ENCODE data around the gene MLKL. TPM values are rescaled to one million over a fixed set of nuclear protein-coding genes. Genes with fewer than 3 reads are reported as not detected.

MLKL gene
- total RNA-seq, 1 donor from 2014 or later, result 6.3 TPM

DNA sequence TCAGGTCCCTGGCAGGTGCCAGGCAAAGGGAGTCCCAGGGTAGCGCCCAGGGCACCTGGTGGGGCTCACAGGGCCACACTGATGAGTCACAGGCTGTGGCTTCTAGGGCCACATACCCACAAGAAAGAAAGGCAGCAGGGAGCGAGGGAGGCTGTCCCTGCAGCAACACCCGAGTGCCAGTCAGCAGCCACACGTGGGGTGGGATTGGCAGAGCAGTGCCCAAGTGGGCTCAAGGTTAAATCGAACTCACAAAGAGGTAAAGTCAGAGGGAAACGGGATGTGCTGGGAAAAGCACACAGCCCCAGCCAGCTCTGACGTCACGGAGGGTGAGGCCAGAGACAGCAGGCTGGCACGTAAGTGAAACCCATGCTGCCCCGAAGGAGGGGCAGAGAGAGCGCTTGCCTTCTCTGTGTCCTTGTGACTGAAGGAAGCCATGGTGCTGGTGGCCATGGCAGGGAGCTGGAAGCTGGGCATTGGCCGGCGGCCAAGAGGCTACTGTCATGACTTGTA is 40.2 kb upstream of the MLKL start:
- Histone ChIP-seq H3K4me3 (ENCODE audit: low read depth, low read length) (no peak overlapping the region), H3K36me3 (ENCODE audit: control insufficient read depth, insufficient read depth, low read length) (no peaks in the 10 kb centered on the region), H3K27me3 (ENCODE audit: control insufficient read depth, insufficient read depth, low read length) (no peaks in the 10 kb centered on the region)
- FAIRE-seq (peak; percentile 62), DNase-seq (ENCODE audit: low read depth) (peak; percentile 73)
- no peak for TF ChIP-seq CTCF (IDR thresholded peaks at IDR 0.05; ENCODE audit: insufficient read depth, low read length, severe bottlenecking)

DNA sequence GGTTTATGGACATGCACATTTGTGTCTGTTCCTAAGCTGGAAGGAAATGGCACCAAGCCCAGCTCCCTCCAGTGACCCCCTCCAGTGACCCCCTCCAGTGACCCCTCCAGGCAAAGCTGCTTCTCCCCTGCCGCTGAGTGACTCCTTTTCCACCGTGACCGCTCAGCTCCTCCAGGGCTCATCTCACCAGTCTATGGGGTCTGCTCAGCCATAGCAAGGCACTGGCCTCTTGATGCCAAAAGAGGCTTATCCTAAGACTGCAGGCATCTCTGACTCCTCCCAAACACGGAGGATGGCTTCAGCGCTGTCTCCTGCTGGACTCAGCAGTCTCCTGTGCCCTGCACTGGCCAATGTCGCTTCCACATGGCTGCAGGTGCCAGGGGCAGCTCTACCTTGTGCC is 38.6 kb upstream of the MLKL start:
- H3K36me3 ChIP-seq (ENCODE audit: control insufficient read depth, insufficient read depth, low read length), result no peaks in the 10 kb centered on the region
- DNase-seq (ENCODE audit: low read depth) (no peak), FAIRE-seq (no peak)
- H3K27me3 ChIP-seq (ENCODE audit: control insufficient read depth, insufficient read depth, low read length), result no peaks in the 10 kb centered on the region
- TF ChIP-seq CTCF (IDR thresholded peaks at IDR 0.05; ENCODE audit: insufficient read depth, low read length, severe bottlenecking), result no peak
- H3K4me3 ChIP-seq (ENCODE audit: low read depth, low read length), result no peak overlapping the region

DNA sequence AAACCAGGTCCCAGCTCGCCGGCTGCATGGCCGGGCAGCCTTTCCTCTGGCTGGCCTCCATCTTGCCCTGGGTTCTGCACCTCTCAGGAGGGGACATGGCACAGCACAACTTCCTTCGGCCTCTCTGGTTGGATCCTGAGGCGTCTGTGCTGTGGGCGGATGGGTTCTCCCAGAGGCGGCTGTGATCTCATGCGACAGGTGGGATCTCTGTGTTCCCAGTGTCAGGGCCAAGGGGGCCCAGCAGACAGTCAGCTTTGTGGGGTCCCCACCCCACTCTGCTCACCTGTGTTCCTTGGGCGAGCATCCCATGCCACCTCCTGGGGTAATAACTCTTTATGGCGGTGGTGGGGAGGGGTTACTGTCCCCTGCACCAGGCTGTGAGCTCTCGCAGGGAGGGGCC is 38.2 kb upstream of the MLKL start:
- no peak for TF ChIP-seq CTCF (IDR thresholded peaks at IDR 0.05; ENCODE audit: insufficient read depth, low read length, severe bottlenecking)
- no peaks in the 10 kb centered on the region for H3K36me3 ChIP-seq (ENCODE audit: control insufficient read depth, insufficient read depth, low read length)
- no peaks in the 10 kb centered on the region for H3K27me3 ChIP-seq (ENCODE audit: control insufficient read depth, insufficient read depth, low read length)
- no peak for DNase-seq (ENCODE audit: low read depth)
- FAIRE-seq, result no peak
- H3K4me3 ChIP-seq (ENCODE audit: low read depth, low read length), result no peak overlapping the region

GRCh38 chr16:74738113-74738541 is 37.5 kb upstream of the MLKL start:
- no peak overlapping the region for H3K4me3 ChIP-seq (ENCODE audit: low read depth, low read length)
- DNase-seq (ENCODE audit: low read depth) (peak; percentile 60), FAIRE-seq (peak; percentile 36)
- TF ChIP-seq CTCF (IDR thresholded peaks at IDR 0.05; ENCODE audit: insufficient read depth, low read length, severe bottlenecking), result no peak
- no peaks in the 10 kb centered on the region for H3K36me3 ChIP-seq (ENCODE audit: control insufficient read depth, insufficient read depth, low read length)
- H3K27me3 ChIP-seq (ENCODE audit: control insufficient read depth, insufficient read depth, low read length), result no peaks in the 10 kb centered on the region

DNA sequence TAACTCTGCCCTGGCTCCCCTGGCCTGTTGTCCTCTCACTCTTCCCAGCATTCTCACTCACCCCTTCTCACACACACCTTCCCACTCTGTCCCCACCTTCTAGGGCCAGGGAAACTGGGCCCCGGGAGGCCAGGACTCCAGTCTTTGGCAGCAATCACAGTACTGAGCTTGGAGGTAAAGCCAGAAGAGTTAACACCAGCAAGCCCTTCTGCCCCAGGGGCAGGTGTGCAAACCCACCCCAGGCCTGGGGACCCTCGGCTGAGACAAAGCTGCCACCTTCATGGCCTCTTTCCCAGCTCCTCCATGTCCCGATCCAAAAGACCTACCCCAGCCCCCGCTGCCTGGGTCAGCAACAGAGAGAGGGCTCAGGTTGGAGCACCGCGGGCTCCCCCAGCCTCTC is 36.9 kb upstream of the MLKL start:
- no peak overlapping the region for H3K4me3 ChIP-seq (ENCODE audit: low read depth, low read length)
- H3K27me3 ChIP-seq (ENCODE audit: control insufficient read depth, insufficient read depth, low read length), result no peaks in the 10 kb centered on the region

More for the DNA sequence above, 36.9 kb upstream of the MLKL start:
- no peak for FAIRE-seq
- DNase-seq (ENCODE audit: low read depth), result no peak
- TF ChIP-seq CTCF (IDR thresholded peaks at IDR 0.05; ENCODE audit: insufficient read depth, low read length, severe bottlenecking), result no peak
- H3K36me3 ChIP-seq (ENCODE audit: control insufficient read depth, insufficient read depth, low read length), result no peaks in the 10 kb centered on the region

Measured in bronchial epithelial cell (primary cell).